ENCODE results near the gene NFIB. TPM values are rescaled to one million over a fixed set of nuclear protein-coding genes. Genes with fewer than 3 reads are reported as not detected.

NFIB gene
- total and polyA plus RNA-seq, 2 donors (not counting 1 experiment from before 2014, with no cell fraction given) = 29.3 to 36.3 TPM

GRCh38 chr9:14051419-14051818, 262.5 kb downstream of the NFIB start:
- Histone ChIP-seq H3K36me3 (ENCODE audit: control insufficient read depth, insufficient read depth, low read length) (no peaks in the 10 kb centered on the region), H4K20me1 (ENCODE audit: control insufficient read depth, extremely low read depth, insufficient read depth, low read length) (no peaks in the 10 kb centered on the region), H3K4me1 (ENCODE audit: control insufficient read depth, extremely low read depth, insufficient read depth, low read length) (no peaks in the 10 kb centered on the region), H3K4me2 (ENCODE audit: extremely low read depth, insufficient read depth, low read length) (no peak overlapping the region), H3K79me2 (ENCODE audit: control insufficient read depth, insufficient read depth, low read length) (no peaks in the 10 kb centered on the region), H3K9me3 (ENCODE audit: control insufficient read depth, insufficient read depth, low read depth, low read length) (no peaks in the 10 kb centered on the region), H2AFZ (ENCODE audit: low read length) (no peak overlapping the region), H3K9ac (ENCODE audit: insufficient read depth, low read length) (no peak overlapping the region), H3K27ac (ENCODE audit: insufficient read depth, low read length) (no peak overlapping the region), H3K4me3 (replicated peaks in 1 of 4; ENCODE audit: control extremely low read depth in 1 of 4, insufficient read depth in 1 of 4, low read depth in 3 of 4, low read length in 4 of 4) (no peak overlapping the region), H3K27me3 (ENCODE audit: control insufficient read depth, insufficient read depth, low read length) (no peaks in the 10 kb centered on the region)
- peak; percentile 57 to 64 for DNase-seq (ENCODE audit: low read depth in 2 of 2)
- TF ChIP-seq CTCF (conservative IDR thresholded peaks at IDR 0.05 in 1 of 2, IDR thresholded peaks at IDR 0.05 in 1 of 2; ENCODE audit: low read depth in 1 of 2, low read length in 2 of 2) (no peak), EZH2 (IDR thresholded peaks at IDR 0.05; ENCODE audit: low read length, missing control alignments) (no peak)

DNA sequence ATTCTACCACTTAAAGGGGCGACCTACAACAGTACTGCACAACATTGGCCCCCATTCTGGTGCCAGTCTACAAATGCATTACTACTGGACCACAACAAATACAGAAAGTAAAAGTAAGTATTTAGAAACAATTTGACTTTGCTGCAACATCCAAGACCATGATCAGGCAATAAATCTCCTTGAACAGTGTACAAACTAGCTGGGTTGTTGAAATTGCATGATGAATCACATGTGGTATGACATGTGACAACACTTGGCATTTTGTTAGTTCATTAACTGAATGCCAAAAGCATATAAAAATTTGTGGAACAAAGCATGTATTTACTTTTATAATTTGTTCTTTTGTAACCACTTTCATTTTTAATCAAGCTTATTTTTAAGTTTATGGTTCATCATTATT, 270.5 kb downstream of the NFIB start:
- peak in 1 of 2 donors; percentile 48 for DNase-seq (ENCODE audit: low read depth in 2 of 2)
- Histone ChIP-seq H3K9me3 (ENCODE audit: control insufficient read depth, insufficient read depth, low read depth, low read length) (no peaks in the 10 kb centered on the region), H2AFZ (ENCODE audit: low read length) (no peak overlapping the region), H3K4me3 (replicated peaks in 1 of 4; ENCODE audit: control extremely low read depth in 1 of 4, insufficient read depth in 1 of 4, low read depth in 3 of 4, low read length in 4 of 4) (no peak overlapping the region), H3K27me3 (ENCODE audit: control insufficient read depth, insufficient read depth, low read length) (no peaks in the 10 kb centered on the region), H3K4me2 (ENCODE audit: extremely low read depth, insufficient read depth, low read length) (no peak overlapping the region), H3K27ac (ENCODE audit: insufficient read depth, low read length) (no peak overlapping the region), H3K9ac (ENCODE audit: insufficient read depth, low read length) (no peak overlapping the region), H3K36me3 (ENCODE audit: control insufficient read depth, insufficient read depth, low read length) (no peaks in the 10 kb centered on the region), H3K4me1 (ENCODE audit: control insufficient read depth, extremely low read depth, insufficient read depth, low read length) (no peaks in the 10 kb centered on the region), H3K79me2 (ENCODE audit: control insufficient read depth, insufficient read depth, low read length) (no peaks in the 10 kb centered on the region), H4K20me1 (ENCODE audit: control insufficient read depth, extremely low read depth, insufficient read depth, low read length) (no peaks in the 10 kb centered on the region)
- no peak for TF ChIP-seq CTCF (conservative IDR thresholded peaks at IDR 0.05 in 1 of 2, IDR thresholded peaks at IDR 0.05 in 1 of 2; ENCODE audit: low read depth in 1 of 2, low read length in 2 of 2)
- no peak for TF ChIP-seq EZH2 (IDR thresholded peaks at IDR 0.05; ENCODE audit: low read length, missing control alignments)

DNA sequence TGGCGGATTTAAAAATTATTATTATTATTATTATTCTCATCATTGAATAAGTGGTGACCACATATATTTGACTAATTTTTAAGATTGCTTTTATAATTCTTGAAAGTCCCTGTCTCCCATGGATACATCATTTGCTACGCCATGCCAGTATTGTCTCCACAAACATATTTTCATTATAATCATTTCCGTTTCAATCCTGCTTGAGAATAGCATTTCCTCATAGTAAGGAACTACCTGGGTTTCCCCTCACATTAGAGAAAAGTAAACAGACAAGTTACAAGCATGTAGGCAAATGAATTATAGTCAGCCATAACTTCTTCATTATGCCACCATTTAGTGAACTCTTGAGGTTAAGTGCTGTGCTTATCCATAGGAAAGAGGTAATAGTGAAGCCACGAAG, 276.6 kb downstream of the NFIB start:
- no peak for DNase-seq (ENCODE audit: low read depth in 2 of 2)
- Histone ChIP-seq H3K9ac (ENCODE audit: insufficient read depth, low read length) (no peak overlapping the region), H3K36me3 (ENCODE audit: control insufficient read depth, insufficient read depth, low read length) (no peaks in the 10 kb centered on the region), H3K27ac (ENCODE audit: insufficient read depth, low read length) (no peak overlapping the region), H3K79me2 (ENCODE audit: control insufficient read depth, insufficient read depth, low read length) (no peaks in the 10 kb centered on the region), H3K27me3 (ENCODE audit: control insufficient read depth, insufficient read depth, low read length) (no peaks in the 10 kb centered on the region), H3K4me3 (replicated peaks in 1 of 4; ENCODE audit: control extremely low read depth in 1 of 4, insufficient read depth in 1 of 4, low read depth in 3 of 4, low read length in 4 of 4) (no peak overlapping the region), H3K9me3 (ENCODE audit: control insufficient read depth, insufficient read depth, low read depth, low read length) (no peaks in the 10 kb centered on the region), H4K20me1 (ENCODE audit: control insufficient read depth, extremely low read depth, insufficient read depth, low read length) (no peaks in the 10 kb centered on the region), H3K4me2 (ENCODE audit: extremely low read depth, insufficient read depth, low read length) (no peak overlapping the region), H3K4me1 (ENCODE audit: control insufficient read depth, extremely low read depth, insufficient read depth, low read length) (no peaks in the 10 kb centered on the region), H2AFZ (ENCODE audit: low read length) (no peak overlapping the region)
- TF ChIP-seq CTCF (conservative IDR thresholded peaks at IDR 0.05 in 1 of 2, IDR thresholded peaks at IDR 0.05 in 1 of 2; ENCODE audit: low read depth in 1 of 2, low read length in 2 of 2) (no peak), EZH2 (IDR thresholded peaks at IDR 0.05; ENCODE audit: low read length, missing control alignments) (no peak)
